ENCODE data around the gene SPATA16.
"Not testable (repeated sequence)": the region's sequence is repeated elsewhere in the genome, so short reads cannot be mapped to it uniquely, and the experiment has no call there.

DNA sequence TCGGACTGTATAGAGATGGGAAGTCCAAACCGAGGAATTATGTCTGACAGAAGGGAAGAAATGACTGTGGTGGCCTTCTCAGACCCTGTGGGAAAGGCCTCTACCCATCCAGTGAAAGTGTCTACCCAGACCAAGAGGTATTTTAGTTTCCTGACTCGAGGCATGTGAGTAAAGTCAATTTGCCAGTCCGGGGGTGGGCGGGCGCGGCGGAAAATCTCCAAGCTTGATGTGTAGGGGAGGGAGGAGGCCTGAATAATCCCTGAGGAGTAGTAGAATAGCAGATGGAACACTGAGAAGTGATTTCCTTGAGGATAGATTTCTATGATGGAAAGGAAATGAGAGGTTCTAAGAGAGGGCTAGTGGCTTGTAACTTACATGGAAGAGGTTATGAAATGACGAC, 15.5 kb upstream of the SPATA16 start:
- TF ChIP-seq, protein P1, sequence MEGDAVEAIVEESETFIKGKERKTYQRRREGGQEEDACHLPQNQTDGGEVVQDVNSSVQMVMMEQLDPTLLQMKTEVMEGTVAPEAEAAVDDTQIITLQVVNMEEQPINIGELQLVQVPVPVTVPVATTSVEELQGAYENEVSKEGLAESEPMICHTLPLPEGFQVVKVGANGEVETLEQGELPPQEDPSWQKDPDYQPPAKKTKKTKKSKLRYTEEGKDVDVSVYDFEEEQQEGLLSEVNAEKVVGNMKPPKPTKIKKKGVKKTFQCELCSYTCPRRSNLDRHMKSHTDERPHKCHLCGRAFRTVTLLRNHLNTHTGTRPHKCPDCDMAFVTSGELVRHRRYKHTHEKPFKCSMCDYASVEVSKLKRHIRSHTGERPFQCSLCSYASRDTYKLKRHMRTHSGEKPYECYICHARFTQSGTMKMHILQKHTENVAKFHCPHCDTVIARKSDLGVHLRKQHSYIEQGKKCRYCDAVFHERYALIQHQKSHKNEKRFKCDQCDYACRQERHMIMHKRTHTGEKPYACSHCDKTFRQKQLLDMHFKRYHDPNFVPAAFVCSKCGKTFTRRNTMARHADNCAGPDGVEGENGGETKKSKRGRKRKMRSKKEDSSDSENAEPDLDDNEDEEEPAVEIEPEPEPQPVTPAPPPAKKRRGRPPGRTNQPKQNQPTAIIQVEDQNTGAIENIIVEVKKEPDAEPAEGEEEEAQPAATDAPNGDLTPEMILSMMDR (IDR thresholded peaks at IDR 0.05; ENCODE audit: borderline replicate concordance, extremely low read depth, low read length, poor library complexity, severe bottlenecking) = not testable (repeated sequence)
- TF ChIP-seq EZH2 (IDR thresholded peaks at IDR 0.05; ENCODE audit: borderline replicate concordance, low read depth, low read length, severe bottlenecking) = not testable (repeated sequence)
